Measurements from ENCODE around the gene MRPL18.
"Not testable (repeated sequence)": the region's sequence is repeated elsewhere in the genome, so short reads cannot be mapped to it uniquely, and the experiment has no call there.

Gene MRPL18

GRCh38 chr6:159817951-159818739 is 27.9 kb downstream of the MRPL18 start:
- no peak for DNase-seq (ENCODE audit: low read depth)

GRCh38 chr6:159819098-159819497 is 28.8 kb downstream of the MRPL18 start:
- DNase-seq (ENCODE audit: low read depth), result no peak

GRCh38 chr6:159819932-159820640 is 29.8 kb downstream of the MRPL18 start:
- no peak for DNase-seq (ENCODE audit: low read depth)

- DNase-seq (ENCODE audit: low read depth), result no peak
Observed at GRCh38 chr6:159821122-159821521, 30.9 kb downstream of the MRPL18 start.

- no peak for DNase-seq (ENCODE audit: low read depth)
Observed at GRCh38 chr6:159821726-159822125, 31.5 kb downstream of the MRPL18 start.

GRCh38 chr6:159823953-159824352 is 33.7 kb downstream of the MRPL18 start:
- no peak for DNase-seq (ENCODE audit: low read depth)

GRCh38 chr6:159824690-159825089 is 34.4 kb downstream of the MRPL18 start:
- not testable (repeated sequence) for DNase-seq (ENCODE audit: low read depth)

GRCh38 chr6:159826004-159826403 is 35.7 kb downstream of the MRPL18 start:
- DNase-seq (ENCODE audit: low read depth), result no peak

- DNase-seq (ENCODE audit: low read depth), result no peak
Observed at GRCh38 chr6:159826968-159827647, 36.8 kb downstream of the MRPL18 start.

- DNase-seq (ENCODE audit: low read depth), result no peak
Observed at GRCh38 chr6:159828074-159828473, 37.8 kb downstream of the MRPL18 start.

- DNase-seq (ENCODE audit: low read depth), result no peak
Observed at GRCh38 chr6:159829526-159829925, 39.3 kb downstream of the MRPL18 start.

GRCh38 chr6:159830501-159831372 is 40.5 kb downstream of the MRPL18 start:
- no peak for DNase-seq (ENCODE audit: low read depth)

GRCh38 chr6:159831373-159831679 is 41.1 kb downstream of the MRPL18 start:
- no peak for DNase-seq (ENCODE audit: low read depth)

- DNase-seq (ENCODE audit: low read depth), result no peak
Observed at GRCh38 chr6:159832946-159833345, 42.7 kb downstream of the MRPL18 start.

GRCh38 chr6:159833556-159833955 is 43.3 kb downstream of the MRPL18 start:
- no peak for DNase-seq (ENCODE audit: low read depth)

- DNase-seq (ENCODE audit: low read depth), result no peak
Observed at GRCh38 chr6:159833997-159834603, 43.8 kb downstream of the MRPL18 start.

- DNase-seq (ENCODE audit: low read depth), result no peak
Observed at GRCh38 chr6:159836718-159837490, 46.6 kb downstream of the MRPL18 start.

GRCh38 chr6:159837511-159837910 is 47.2 kb downstream of the MRPL18 start:
- DNase-seq (ENCODE audit: low read depth), result no peak

- DNase-seq (ENCODE audit: low read depth), result no peak
Observed at GRCh38 chr6:159838020-159838744, 47.9 kb downstream of the MRPL18 start.

- DNase-seq (ENCODE audit: low read depth), result no peak
Observed at GRCh38 chr6:159842035-159842434, 51.8 kb downstream of the MRPL18 start.
